Eye (tissue), 1 donor: ENCODE data around the gene SNED1.
A peak's percentile ranks its signal among the peaks of the same experiment; 100 is the strongest.

Experiments
- DNase-seq: peaks from one replicate; pipeline ENCODE4 v3.0.0-alpha.2; 2015

Gene SNED1

GRCh38 chr2:240992572-240993291 is 5.7 kb upstream of the SNED1 start:
- no peak for DNase-seq

GRCh38 chr2:240993446-240994170 is 4.8 kb upstream of the SNED1 start:
- DNase-seq, result no peak

GRCh38 chr2:240994171-240994896 is 4.1 kb upstream of the SNED1 start:
- no peak for DNase-seq

GRCh38 chr2:240995041-240996021 is 3.1 kb upstream of the SNED1 start:
- DNase-seq, result no peak

GRCh38 chr2:240996161-240996833 is 2.1 kb upstream of the SNED1 start:
- DNase-seq, result no peak

- DNase-seq, result no peak
Observed at GRCh38 chr2:240996834-240997140, 1.6 kb upstream of the SNED1 start.

GRCh38 chr2:240997141-240997855 is 1.1 kb upstream of the SNED1 start:
- peak; percentile 34 for DNase-seq

GRCh38 chr2:240998706-240998994 is 232 bp downstream of the SNED1 start:
- DNase-seq, result no peak

- peak; percentile 22 for DNase-seq
Observed at GRCh38 chr2:240998995-240999791, 775 bp downstream of the SNED1 start.

GRCh38 chr2:240999873-241000541 is 1.6 kb downstream of the SNED1 start:
- DNase-seq, result no peak

- no peak for DNase-seq
Observed at GRCh38 chr2:241000831-241001321, 2.5 kb downstream of the SNED1 start.

- no peak for DNase-seq
Observed at GRCh38 chr2:241001413-241002274, 3.2 kb downstream of the SNED1 start.

GRCh38 chr2:241002275-241003046 is 4.0 kb downstream of the SNED1 start:
- no peak for DNase-seq

GRCh38 chr2:241003047-241003360 is 4.6 kb downstream of the SNED1 start:
- no peak for DNase-seq

- no peak for DNase-seq
Observed at GRCh38 chr2:241003369-241003768, 5.0 kb downstream of the SNED1 start.

GRCh38 chr2:241003830-241004564 is 5.6 kb downstream of the SNED1 start:
- DNase-seq, result no peak

- DNase-seq, result no peak
Observed at GRCh38 chr2:241005569-241005968, 7.2 kb downstream of the SNED1 start.

- no peak for DNase-seq
Observed at GRCh38 chr2:241006412-241006811, 8.0 kb downstream of the SNED1 start.
